A549 (cell line): ENCODE data around the gene MIER1. TPM values are rescaled to one million over a fixed set of nuclear protein-coding genes. Genes with fewer than 3 reads are reported as not detected.

Source experiments
- ATAC-seq, 2 experiments: fragments of 200-7000 bp in 1 of 2; fragments of >200 bp in 1 of 2; cut with Nextera tagmentation in 1 of 2; cut with Tn5 transposase in 1 of 2; 3 replicates each; pipeline versions ENCODE4 v1.8.0 to v1.9.1; 2018 to 2020; ENCODE audit warnings: mild to moderate bottlenecking in 1 of 2, moderate library complexity in 1 of 2
- CTCF ChIA-PET: fragments of 300-600 bp; sonication (Branson Sonifier 250); formaldehyde crosslinking; extraction: SDS; loops from one replicate; lab custom pipeline; 2021; ENCODE audit warnings: antibody characterized with exemption, inconsistent platforms; lab: Yijun Ruan, JAX
- POLR2A ChIA-PET: fragments of 350-600 bp; formaldehyde crosslinking; extraction: SDS; loops from one replicate; lab custom pipeline; 2021; ENCODE audit warnings: antibody characterized with exemption, inconsistent platforms; lab: Yijun Ruan, JAX
- DNase-seq, 2 experiments: peaks; one replicate each; pipeline versions ENCODE4 v3.0.0 to v3.0.0-alpha.2; 2011 to 2016; ENCODE audit warnings: low read depth in 1 of 2, low spot score in 1 of 2
- FAIRE-seq: peaks from 2 replicates; lab custom pipeline; 2011; peaks lifted over from hg19 to GRCh38; lab: Jason Lieb, UNC
- H3K27ac ChIP-seq, 2 experiments: fragments of >200 bp; sonication (Bioruptor Twin); formaldehyde crosslinking; 3 replicates each; pipeline ENCODE4 v1.5.1; 2016 to 2017
- H3K4me1 ChIP-seq: fragments of >200 bp; sonication (Bioruptor Twin); formaldehyde crosslinking; 3 replicates; pipeline ENCODE4 v1.6.1; 2016
- H3K4me2 ChIP-seq: fragments of >200 bp; sonication (Bioruptor Twin); formaldehyde crosslinking; 3 replicates; pipeline ENCODE4 v1.6.1; 2016
- H3K4me3 ChIP-seq: fragments of >200 bp; sonication (Bioruptor Twin); formaldehyde crosslinking; 3 replicates; pipeline ENCODE4 v1.5.1; 2016
- H3K9me3 ChIP-seq: fragments of >200 bp; sonication (Bioruptor Twin); formaldehyde crosslinking; 3 replicates; pipeline ENCODE4 v1.6.1; 2016
- EHMT2 ChIP-seq: fragments of 200-600 bp; sonication (generic); IDR thresholded peaks from 2 replicates; pipeline ENCODE4 v1.6.1; 2016; ENCODE audit warnings: antibody characterized with exemption, low read depth, mild to moderate bottlenecking, moderate library complexity
- FOSL2 ChIP-seq, 2 experiments: fragments of 450-650 bp in 1 of 2; fragments of >200 bp in 1 of 2; sonication (Bioruptor Twin) in 1 of 2; formaldehyde crosslinking; IDR thresholded peaks; 2 replicates each; pipeline versions ENCODE4 v1.5.0 to v1.6.1; 2016 to 2020; ENCODE audit warnings: mild to moderate bottlenecking in 1 of 2, moderate library complexity in 1 of 2
- HDAC2 ChIP-seq: fragments of 200-600 bp; sonication (generic); IDR thresholded peaks from 2 replicates; pipeline ENCODE4 v1.6.1; 2016
- HOXB5 ChIP-seq: fragments of 250-450 bp; sonication (Bioruptor Pico); IDR thresholded peaks from 2 replicates; pipeline ENCODE4 v1.5.0; 2020; ENCODE audit warnings: mild to moderate bottlenecking, moderate library complexity
- JUN ChIP-seq, 2 experiments: fragments of >200 bp; sonication (Bioruptor Twin); formaldehyde crosslinking; IDR thresholded peaks; 2 replicates in 1 of 2; 3 replicates in 1 of 2; pipeline ENCODE4 v1.6.1; 2016 to 2017
- KDM1A ChIP-seq: fragments of 200-600 bp; sonication (generic); IDR thresholded peaks from 2 replicates; pipeline ENCODE4 v1.6.1; 2016; ENCODE audit warnings: low read depth, mild to moderate bottlenecking
- MAFK ChIP-seq: fragments of 450-650 bp; IDR thresholded peaks from 2 replicates; pipeline ENCODE4 v1.6.1; 2014; ENCODE audit not compliant: partially characterized antibody
- NR3C1 ChIP-seq: fragments of >200 bp; sonication (Bioruptor Twin); formaldehyde crosslinking; IDR thresholded peaks from 3 replicates; pipeline ENCODE4 v1.6.1; 2017
- POLR2AphosphoS2 ChIP-seq: conservative IDR thresholded peaks from 2 replicates; pipeline ENCODE4 v1.6.1; 2012; ENCODE audit warnings: low read length, improper control_type of control experiment, inconsistent platforms
- RFX5 ChIP-seq: fragments of 450-650 bp; IDR thresholded peaks from 2 replicates; pipeline ENCODE4 v1.7.1; 2014; ENCODE audit warnings: antibody characterized with exemption, mild to moderate bottlenecking, moderate library complexity
- TFCP2L1 ChIP-seq: fragments of 250-450 bp; sonication (Bioruptor Pico); IDR thresholded peaks from 2 replicates; pipeline ENCODE4 v1.5.0; 2021; ENCODE audit warnings: mild to moderate bottlenecking
- WGBS: methylation state at CpG from one replicate; pipeline ENCODE4 v1.1.6; 2017; ENCODE audit errors: missing lambda C conversion rate; 5-methylcytosine and 5-hydroxymethylcytosine counted together
- polyA plus RNA-seq, 4 experiments: library from polyadenylated mRNA; depleted of rRNA in 3 of 4; stranded (reverse); fragments of >200 nt; fragmentation: RNase III in 1 of 4; extraction: RNeasy Plus Mini Kit Qiagen cat#74134 plus additional on column Dnase treatment in 1 of 4; gene quantifications; 2 replicates in 3 of 4; 3 replicates in 1 of 4; pipeline ENCODE4 v1.2.3, GENCODE V29; 2011 to 2017
- TF ChIP-seq, protein P1 (sequence below): IDR thresholded peaks from 2 replicates; pipeline ENCODE4 v1.6.1; 2012

The MIER1 gene
- polyA plus RNA-seq, 2 of the 4 experiments (the other 2 are of a cell fraction): 11.9 to 22.6 TPM

DNA sequence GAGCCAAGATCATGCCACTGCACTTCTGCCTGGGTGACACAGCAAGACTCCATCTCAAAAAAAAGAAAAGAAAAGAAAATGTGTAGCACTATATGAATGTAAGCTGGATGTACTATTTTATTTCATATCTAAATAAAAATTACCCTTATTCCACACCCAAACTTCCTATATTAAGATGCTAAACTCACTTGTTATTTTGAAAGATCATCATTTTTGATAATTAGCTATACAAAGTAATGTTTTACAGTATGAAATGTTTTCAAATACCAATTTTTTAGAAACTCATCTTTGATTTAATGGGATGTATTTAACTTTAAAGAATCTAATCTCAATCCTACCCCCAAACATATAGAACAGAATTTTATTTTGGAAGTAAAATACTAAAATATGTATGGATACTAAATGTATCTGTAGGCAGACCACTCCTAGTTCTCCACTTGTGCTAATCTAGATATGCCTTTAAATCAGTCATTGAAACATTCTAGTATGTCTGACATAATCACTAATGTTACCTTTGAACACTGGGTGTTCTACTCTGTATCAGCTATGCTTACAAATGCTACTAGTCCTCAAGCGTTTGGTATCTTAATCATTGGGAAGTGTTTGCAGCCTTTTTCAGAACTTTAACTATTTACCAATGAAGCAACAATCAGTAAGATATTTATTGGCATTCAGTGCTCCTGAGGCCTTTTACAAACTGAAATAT is 12.9 kb downstream of the MIER1 start:
- FAIRE-seq: no peak
- ChIA-PET CTCF (no interaction called here), POLR2A (interaction anchor here (1.3 kb wide), 1 partner anchor 8 kb away, joined by 5 read pairs; no protein-coding TSS in a partner anchor)
- Histone ChIP-seq H3K4me2 (peak overlapping the region; percentile 50; the same call in 2 of the 3 replicates), H3K4me3 (no peak overlapping the region), H3K4me1 (peaks cover 59% of the 10 kb centered on the region), H3K27ac (peak overlapping the region in 1 of 2 experiments; percentile 62; a peak in 2 of 6 replicates), H3K9me3 (no peaks in the 10 kb centered on the region)
- no peak for DNase-seq
- peak; percentile 44 for TF ChIP-seq MAFK
- no peak for TF ChIP-seq JUN (IDR thresholded peaks at IDR 0.05)
- ATAC-seq: no peak
- 38% methylated on average over 1 of the region's 1 CpG for WGBS

DNA sequence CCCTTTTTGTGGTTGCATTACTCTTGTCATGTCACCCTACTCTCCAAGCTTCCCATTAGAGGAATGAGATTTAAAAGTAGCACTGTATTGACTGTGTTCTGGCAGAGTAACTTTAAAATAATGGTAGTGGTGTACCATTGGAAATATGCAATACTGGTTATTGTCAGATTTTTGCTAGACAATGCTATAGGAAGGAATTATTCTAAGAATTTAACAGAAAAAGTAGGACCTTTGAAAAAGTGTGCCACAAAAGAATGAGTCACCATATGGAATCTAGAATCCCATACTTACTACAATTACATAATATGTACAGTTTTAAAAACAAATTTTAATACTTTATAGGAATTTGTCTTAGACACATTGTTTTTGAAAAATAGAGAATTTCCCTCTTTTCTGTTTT is 13.8 kb downstream of the MIER1 start:
- H3K4me2 ChIP-seq: peak overlapping the region; percentile 50
- no peak for DNase-seq
- no peak for ATAC-seq
- no peak for FAIRE-seq
- POLR2A ChIA-PET: interaction anchor here (1.1 to 1.3 kb wide), 2 partner anchors 9 to 14 kb away, joined by 3 to 5 read pairs; partner anchors contain the start of genes DNAI4 and MIER1
- H3K4me3 ChIP-seq: no peak overlapping the region
- H3K4me1 ChIP-seq: peaks cover 65% of the 10 kb centered on the region
- H3K9me3 ChIP-seq: no peaks in the 10 kb centered on the region
- no peak for TF ChIP-seq RFX5
- no peak for TF ChIP-seq HOXB5 (CRISPR knock-in tag)
- TF ChIP-seq FOSL2 (IDR thresholded peaks at IDR 0.05): no peak
- TF ChIP-seq FOSL2 (CRISPR knock-in tag; IDR thresholded peaks at IDR 0.05): peak; percentile 65
- TF ChIP-seq TFCP2L1 (CRISPR knock-in tag): no peak
- TF ChIP-seq HDAC2: no peak
- no peak for TF ChIP-seq KDM1A
- TF ChIP-seq, protein P1, sequence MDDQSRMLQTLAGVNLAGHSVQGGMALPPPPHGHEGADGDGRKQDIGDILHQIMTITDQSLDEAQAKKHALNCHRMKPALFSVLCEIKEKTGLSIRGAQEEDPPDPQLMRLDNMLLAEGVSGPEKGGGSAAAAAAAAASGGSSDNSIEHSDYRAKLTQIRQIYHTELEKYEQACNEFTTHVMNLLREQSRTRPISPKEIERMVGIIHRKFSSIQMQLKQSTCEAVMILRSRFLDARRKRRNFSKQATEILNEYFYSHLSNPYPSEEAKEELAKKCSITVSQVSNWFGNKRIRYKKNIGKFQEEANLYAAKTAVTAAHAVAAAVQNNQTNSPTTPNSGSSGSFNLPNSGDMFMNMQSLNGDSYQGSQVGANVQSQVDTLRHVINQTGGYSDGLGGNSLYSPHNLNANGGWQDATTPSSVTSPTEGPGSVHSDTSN: no peak
- TF ChIP-seq, all 56 proteins: peak for 1
- CTCF ChIA-PET: no interaction called here
- peak overlapping the region in 1 of 2 experiments; percentile 61; a peak in 2 of 6 replicates for H3K27ac ChIP-seq

DNA sequence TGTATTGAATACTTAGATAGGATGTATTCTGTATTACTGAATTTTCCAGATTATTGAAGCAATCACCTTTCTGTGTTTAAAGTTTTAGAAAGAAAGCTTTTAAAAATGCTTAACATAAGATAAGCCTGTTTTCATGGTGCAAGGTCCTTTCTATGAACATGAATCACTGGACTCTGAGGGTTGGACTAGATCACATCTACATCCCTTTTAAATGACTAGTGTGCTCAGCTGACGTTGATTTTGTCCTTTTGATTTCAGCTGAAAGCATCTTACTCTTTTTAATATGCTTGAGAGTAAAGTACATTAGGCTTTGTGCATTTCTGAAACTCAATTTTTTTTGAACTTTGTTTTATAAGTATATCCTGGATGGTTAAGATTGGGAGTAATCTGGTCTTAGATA is 16.2 kb downstream of the MIER1 start:
- DNase-seq: no peak
- 85% methylated on average over 1 of the region's 1 CpG for WGBS
- no peak for ATAC-seq
- ChIA-PET POLR2A (interaction anchor here (1.5 kb wide), 1 partner anchor 11 kb away, joined by 5 read pairs; no protein-coding TSS in a partner anchor), CTCF (interaction anchor here (0.8 kb wide), 1 partner anchor 10 kb away, joined by 3 read pairs; no protein-coding TSS in a partner anchor)
- H3K27ac ChIP-seq: 0 out of 6 replicates have a peak overlapping the region, but pooled peaks of 1 of the 2 experiments have one; percentile 48
- TF ChIP-seq EHMT2: no peak
- no peak for TF ChIP-seq POLR2AphosphoS2
- no peak overlapping the region for H3K4me2 ChIP-seq
- no peak overlapping the region for H3K4me3 ChIP-seq
- FAIRE-seq: no peak
- peaks cover 80% of the 10 kb centered on the region for H3K4me1 ChIP-seq
- H3K9me3 ChIP-seq: no peaks in the 10 kb centered on the region

DNA sequence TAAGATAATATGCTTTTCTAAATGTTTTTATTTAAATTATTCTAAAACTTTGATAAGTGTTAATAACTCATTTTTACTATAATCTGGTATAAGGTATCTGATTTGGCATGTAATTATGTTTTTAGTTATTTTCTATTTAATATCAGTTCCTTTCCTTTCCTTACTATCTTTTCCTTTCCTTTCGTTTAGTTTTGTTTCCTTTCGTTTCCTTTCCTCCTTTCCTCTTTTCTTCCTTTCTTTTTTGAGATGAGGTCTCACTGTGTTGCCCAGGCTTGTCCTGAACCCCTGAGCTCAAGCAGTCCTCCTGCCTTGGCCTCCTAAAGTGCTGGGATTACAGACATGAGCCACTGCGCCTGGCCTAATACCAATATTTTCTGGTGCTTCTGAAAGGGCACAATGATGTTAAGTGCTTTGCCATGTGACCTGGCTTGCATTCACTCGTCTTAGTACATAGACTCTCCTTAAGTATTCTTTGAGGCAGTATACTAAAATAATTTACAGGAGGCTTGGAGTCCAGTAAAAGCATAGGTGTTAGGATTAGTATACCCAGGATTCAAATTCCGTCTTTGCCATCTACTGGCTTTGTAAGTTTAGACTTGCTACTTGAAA is 18.7 kb downstream of the MIER1 start:
- peak overlapping the region; percentile 66 for H3K4me2 ChIP-seq
- no peak overlapping the region for H3K4me3 ChIP-seq
- ATAC-seq (peak in 1 of 2 experiments; percentile 23; a peak in 1 of 6 replicates), FAIRE-seq (no peak), DNase-seq (no peak)
- peaks cover 80% of the 10 kb centered on the region for H3K4me1 ChIP-seq
- POLR2A ChIA-PET: interaction anchor here (1.6 kb wide), 1 partner anchor 13 kb away, joined by 16 read pairs; no protein-coding TSS in a partner anchor
- H3K9me3 ChIP-seq: no peaks in the 10 kb centered on the region
- H3K27ac ChIP-seq: peak overlapping the region; percentile 73 to 84
- CTCF ChIA-PET: interaction anchor here (1.4 kb wide), 1 partner anchor 10 kb away, joined by 3 read pairs; no protein-coding TSS in a partner anchor
- no peak for TF ChIP-seq JUN (IDR thresholded peaks at IDR 0.05)
- TF ChIP-seq HOXB5 (CRISPR knock-in tag): no peak
- TF ChIP-seq NR3C1: no peak
- WGBS: 78% methylated on average over 5 of the region's 5 CpGs
